Measurements from ENCODE around the gene THAP8.
"Not testable (repeated sequence)": the region's sequence is repeated elsewhere in the genome, so short reads cannot be mapped to it uniquely, and the experiment has no call there.

THAP8 gene

DNA sequence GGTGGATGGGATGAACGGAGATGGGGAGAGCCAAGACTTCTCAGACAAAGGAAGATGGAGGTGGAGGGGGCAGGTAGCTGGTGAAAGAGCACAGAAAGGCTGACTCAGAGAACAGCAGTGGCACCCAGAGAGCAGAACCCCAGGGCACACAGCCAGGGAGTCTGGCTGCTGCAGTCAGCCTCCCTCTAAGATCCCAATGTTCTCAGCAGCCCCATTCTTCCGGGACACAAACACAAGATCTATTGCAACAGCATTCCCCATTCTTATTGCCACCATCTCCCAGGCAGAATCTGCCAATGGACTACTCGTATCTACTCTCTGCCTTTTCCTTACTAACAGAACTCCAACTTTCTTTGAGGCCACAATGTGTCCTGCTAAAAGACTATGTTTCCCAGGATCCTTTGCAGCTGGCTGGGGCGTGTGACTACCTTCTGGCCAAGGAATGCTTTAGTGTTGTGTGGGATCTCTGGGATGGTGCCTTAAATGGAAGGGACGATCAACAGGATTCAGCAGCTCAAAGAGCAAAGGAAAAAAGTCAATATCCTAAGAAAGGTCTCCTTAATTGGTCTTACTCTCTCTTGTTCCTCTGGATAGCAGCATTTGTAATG is 7.5 kb downstream of the THAP8 start:
- no peak overlapping the region for H3K4me3 ChIP-seq (ENCODE audit: low read depth, low read length)
- no peak for TF ChIP-seq CTCF (IDR thresholded peaks at IDR 0.05; ENCODE audit: control insufficient read depth, extremely low read depth, insufficient read depth)
- no peak for DNase-seq (ENCODE audit: low read depth)

GRCh38 chr19:36043952-36044351 is 10.1 kb downstream of the THAP8 start:
- DNase-seq (ENCODE audit: low read depth) = no peak
- H3K4me3 ChIP-seq (ENCODE audit: low read depth, low read length) = no peak overlapping the region
- TF ChIP-seq CTCF (IDR thresholded peaks at IDR 0.05; ENCODE audit: control insufficient read depth, extremely low read depth, insufficient read depth) = no peak

DNA sequence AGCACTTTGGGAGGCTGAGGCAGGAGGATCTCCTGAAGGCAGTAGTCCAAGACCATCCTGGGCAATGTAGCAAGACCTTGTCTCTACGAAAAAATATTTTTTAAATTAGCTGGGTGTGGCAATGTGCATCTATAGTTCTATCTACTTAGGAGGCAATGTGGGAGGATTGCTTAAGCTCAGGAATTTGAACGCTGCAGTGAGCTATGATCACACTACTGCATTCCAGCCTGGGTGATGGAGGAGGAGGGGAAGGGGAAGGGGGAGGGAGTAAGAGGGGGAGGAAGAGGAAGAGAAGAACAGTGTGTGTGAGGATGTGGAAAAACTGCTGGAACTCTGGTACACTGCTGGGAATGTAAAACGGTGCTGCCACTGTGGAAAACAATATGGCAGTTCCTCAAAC is 12.3 kb downstream of the THAP8 start:
- no peak overlapping the region for H3K4me3 ChIP-seq (ENCODE audit: low read depth, low read length)
- TF ChIP-seq CTCF (IDR thresholded peaks at IDR 0.05; ENCODE audit: control insufficient read depth, extremely low read depth, insufficient read depth) = no peak
- DNase-seq (ENCODE audit: low read depth) = no peak

- H3K4me3 ChIP-seq (ENCODE audit: low read depth, low read length); DNase-seq (ENCODE audit: low read depth): not testable (repeated sequence)
Measured at GRCh38 chr19:36041092-36041491, 13.0 kb downstream of the THAP8 start.

GRCh38 chr19:36040495-36040894 is 13.6 kb downstream of the THAP8 start:
- H3K4me3 ChIP-seq (ENCODE audit: low read depth, low read length) = no peak overlapping the region
- no peak for DNase-seq (ENCODE audit: low read depth)
- no peak for TF ChIP-seq CTCF (IDR thresholded peaks at IDR 0.05; ENCODE audit: control insufficient read depth, extremely low read depth, insufficient read depth)

DNA sequence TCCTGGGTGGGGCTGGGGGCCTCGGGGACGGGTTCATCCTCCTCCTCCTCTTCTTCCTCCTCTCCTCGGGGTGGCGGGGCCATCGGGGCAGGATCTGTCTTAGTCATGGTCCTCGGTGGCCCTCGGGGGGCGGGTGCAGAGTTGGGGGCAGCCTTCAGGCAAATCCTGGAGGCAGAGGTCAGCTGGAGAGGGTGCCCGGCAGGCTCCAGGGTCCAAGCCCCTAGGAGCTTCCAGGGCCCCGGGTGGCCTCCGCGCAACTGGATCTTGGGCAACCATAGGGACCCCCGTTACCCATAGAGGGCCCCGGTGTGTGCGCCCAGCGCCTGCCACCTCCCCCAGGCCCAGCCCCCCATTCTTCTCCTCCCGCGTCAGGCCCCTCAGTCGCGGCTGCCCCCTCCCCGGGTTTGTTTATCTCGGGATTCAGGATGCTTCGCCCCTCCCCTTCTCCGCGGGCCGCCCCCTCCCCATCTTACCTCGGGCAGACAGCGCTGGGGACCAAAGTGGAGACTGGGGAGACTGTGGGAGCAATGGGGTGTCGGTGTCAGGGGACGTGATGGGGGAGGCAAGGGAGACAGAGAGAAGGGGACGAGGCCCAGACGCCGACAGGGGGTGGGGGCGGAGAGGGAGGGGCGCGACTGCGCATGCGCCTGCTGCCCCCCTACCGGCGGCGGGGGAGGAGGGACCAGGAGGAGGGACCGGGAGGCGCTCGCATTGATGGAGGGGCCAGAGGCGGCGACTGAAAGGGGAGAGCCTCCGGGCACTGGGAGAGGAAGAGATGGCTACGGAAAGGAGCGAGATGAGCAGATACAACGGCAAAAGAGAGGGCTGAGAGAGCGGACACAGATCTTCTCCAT is 21.6 kb downstream of the THAP8 start, which contains the start of gene CLIP3:
CLIP3 (minus strand) TSS at position 623 of the 854 bp plus-strand sequence; CDS start at position 107, 516 bp downstream.
- no peak within 1 kb of the TSS for H3K4me3 ChIP-seq (ENCODE audit: low read depth, low read length)
- DNase-seq (ENCODE audit: low read depth) = no peak
- TF ChIP-seq CTCF (IDR thresholded peaks at IDR 0.05; ENCODE audit: control insufficient read depth, extremely low read depth, insufficient read depth) = no peak

DNA sequence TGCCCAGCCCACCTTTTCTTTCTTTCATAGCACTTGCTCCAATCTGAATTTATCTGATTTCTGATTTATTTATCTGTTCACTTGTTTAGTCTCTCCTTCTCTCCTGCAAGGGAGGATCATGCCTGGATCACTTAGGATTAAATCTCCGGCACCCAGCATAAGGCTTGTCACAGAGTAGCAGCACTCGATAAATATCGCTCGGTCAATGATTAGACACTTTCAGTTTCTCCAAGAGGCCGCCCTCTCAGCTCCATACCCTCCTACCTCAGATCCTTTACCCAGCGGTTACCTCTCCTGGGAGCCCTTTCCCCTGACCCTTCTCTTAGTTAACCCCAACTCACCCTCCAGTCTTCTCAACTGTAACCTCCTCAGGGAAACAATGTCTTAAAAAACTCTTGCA is 22.8 kb downstream of the THAP8 start:
- DNase-seq (ENCODE audit: low read depth) = no peak
- TF ChIP-seq CTCF (IDR thresholded peaks at IDR 0.05; ENCODE audit: control insufficient read depth, extremely low read depth, insufficient read depth) = no peak
- no peak overlapping the region for H3K4me3 ChIP-seq (ENCODE audit: low read depth, low read length)

Data from LNCaP clone FGC (cell line).